ENCODE measurements around the gene NRL. TPM values are rescaled to one million over a fixed set of nuclear protein-coding genes. Genes with fewer than 3 reads are reported as not detected.

Gene NRL
- total and polyA plus RNA-seq, 9 of the 15 experiments (the other 6 are each of a cell fraction or from before 2014, with no cell fraction given), result 0.07 to 2.7 (median 1.4) TPM; not detected in 1

DNA sequence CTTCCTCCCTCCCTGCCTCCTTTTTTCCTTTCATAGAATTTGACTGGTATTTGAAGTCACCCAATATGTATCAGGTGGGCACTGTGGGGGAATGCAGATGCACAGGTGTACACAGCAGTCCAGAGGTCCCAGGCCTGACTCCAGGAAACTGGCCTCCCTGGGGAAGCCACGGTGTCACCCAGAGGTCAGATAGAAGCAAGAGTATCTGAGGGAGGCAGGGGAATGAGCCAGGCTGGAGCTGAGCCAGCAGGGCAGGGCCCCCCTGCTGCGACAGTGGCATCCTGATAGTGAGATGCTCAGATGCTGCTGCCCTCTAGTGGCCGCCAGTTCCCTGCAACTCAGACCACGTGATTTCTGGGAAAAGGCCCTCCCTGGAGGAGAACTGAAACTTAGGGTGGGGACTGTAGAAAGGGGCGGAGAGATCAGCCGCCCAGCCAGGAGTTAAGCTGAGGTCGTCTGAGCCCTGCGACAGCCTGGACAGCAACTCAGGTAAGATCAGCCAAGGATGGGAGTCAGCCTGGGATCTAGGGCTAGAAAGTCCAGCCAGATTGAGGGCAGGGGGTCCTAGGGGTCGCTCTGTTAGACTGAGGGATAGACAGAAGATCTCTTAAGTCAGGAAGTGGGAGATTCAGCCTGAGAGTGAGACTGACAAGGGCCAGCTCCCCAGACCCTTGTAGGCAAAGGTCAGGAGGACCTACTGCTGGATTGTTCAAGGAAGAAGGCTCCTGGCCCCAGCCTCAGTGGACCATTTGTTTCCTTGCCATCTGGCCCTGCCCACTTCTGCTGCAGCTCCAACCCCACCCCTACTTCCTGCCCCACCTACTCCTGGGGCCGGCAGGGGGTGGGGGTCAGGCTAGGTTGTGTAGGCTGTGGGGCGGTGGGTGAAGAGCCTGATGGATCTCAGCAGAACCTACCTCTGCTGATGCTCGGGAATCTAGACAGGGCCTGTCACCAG, 46.4 kb upstream of the NRL start, which contains the start of gene IRF9 (continued):
- TF ChIP-seq IRF2 (CRISPR knock-in tag; IDR thresholded peaks at IDR 0.05) (no peak), HNRNPK (IDR thresholded peaks at IDR 0.05; ENCODE audit: low read depth, low read length, poor library complexity, severe bottlenecking) (no peak), PHF20 (IDR thresholded peaks at IDR 0.05; ENCODE audit: partially characterized antibody) (no peak), FOXJ3 (CRISPR knock-in tag; IDR thresholded peaks at IDR 0.05) (no peak), ZNF76 (CRISPR knock-in tag; IDR thresholded peaks at IDR 0.05; ENCODE audit: borderline replicate concordance) (no peak), CBX5 (IDR thresholded peaks at IDR 0.05; ENCODE audit: borderline replicate concordance, low read depth) (no peak), NR0B1 (IDR thresholded peaks at IDR 0.05; ENCODE audit: partially characterized antibody) (no peak), PTTG1 (tag; IDR thresholded peaks at IDR 0.05; ENCODE audit: low read depth) (no peak), SAP30 (IDR thresholded peaks at IDR 0.05; ENCODE audit: borderline replicate concordance, insufficient read depth, low read depth, low read length, poor library complexity, severe bottlenecking) (no peak), ZFP1 (CRISPR knock-in tag; IDR thresholded peaks at IDR 0.05) (no peak), ZNF134 (CRISPR knock-in tag; conservative IDR thresholded peaks at IDR 0.05) (no peak), TOE1 (IDR thresholded peaks at IDR 0.05; ENCODE audit: borderline replicate concordance) (peak; percentile 97), TOE1 (CRISPR knock-in tag; IDR thresholded peaks at IDR 0.05; ENCODE audit: borderline replicate concordance, low read depth) (no peak), ESRRA (IDR thresholded peaks at IDR 0.05; ENCODE audit: borderline replicate concordance, low read depth) (peak; percentile 67; the same call in 1 of the 2 replicates), SREBF1 (IDR thresholded peaks at IDR 0.05; ENCODE audit: borderline replicate concordance, low read depth, low read length) (no peak)
- TF ChIP-seq, protein P1, sequence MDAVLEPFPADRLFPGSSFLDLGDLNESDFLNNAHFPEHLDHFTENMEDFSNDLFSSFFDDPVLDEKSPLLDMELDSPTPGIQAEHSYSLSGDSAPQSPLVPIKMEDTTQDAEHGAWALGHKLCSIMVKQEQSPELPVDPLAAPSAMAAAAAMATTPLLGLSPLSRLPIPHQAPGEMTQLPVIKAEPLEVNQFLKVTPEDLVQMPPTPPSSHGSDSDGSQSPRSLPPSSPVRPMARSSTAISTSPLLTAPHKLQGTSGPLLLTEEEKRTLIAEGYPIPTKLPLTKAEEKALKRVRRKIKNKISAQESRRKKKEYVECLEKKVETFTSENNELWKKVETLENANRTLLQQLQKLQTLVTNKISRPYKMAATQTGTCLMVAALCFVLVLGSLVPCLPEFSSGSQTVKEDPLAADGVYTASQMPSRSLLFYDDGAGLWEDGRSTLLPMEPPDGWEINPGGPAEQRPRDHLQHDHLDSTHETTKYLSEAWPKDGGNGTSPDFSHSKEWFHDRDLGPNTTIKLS (IDR thresholded peaks at IDR 0.05; ENCODE audit: borderline replicate concordance, low read depth), result no peak
- TF ChIP-seq, protein P2, sequence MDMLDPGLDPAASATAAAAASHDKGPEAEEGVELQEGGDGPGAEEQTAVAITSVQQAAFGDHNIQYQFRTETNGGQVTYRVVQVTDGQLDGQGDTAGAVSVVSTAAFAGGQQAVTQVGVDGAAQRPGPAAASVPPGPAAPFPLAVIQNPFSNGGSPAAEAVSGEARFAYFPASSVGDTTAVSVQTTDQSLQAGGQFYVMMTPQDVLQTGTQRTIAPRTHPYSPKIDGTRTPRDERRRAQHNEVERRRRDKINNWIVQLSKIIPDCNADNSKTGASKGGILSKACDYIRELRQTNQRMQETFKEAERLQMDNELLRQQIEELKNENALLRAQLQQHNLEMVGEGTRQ (CRISPR knock-in tag; IDR thresholded peaks at IDR 0.05), result peak; percentile 94
- TF ChIP-seq, protein P3, sequence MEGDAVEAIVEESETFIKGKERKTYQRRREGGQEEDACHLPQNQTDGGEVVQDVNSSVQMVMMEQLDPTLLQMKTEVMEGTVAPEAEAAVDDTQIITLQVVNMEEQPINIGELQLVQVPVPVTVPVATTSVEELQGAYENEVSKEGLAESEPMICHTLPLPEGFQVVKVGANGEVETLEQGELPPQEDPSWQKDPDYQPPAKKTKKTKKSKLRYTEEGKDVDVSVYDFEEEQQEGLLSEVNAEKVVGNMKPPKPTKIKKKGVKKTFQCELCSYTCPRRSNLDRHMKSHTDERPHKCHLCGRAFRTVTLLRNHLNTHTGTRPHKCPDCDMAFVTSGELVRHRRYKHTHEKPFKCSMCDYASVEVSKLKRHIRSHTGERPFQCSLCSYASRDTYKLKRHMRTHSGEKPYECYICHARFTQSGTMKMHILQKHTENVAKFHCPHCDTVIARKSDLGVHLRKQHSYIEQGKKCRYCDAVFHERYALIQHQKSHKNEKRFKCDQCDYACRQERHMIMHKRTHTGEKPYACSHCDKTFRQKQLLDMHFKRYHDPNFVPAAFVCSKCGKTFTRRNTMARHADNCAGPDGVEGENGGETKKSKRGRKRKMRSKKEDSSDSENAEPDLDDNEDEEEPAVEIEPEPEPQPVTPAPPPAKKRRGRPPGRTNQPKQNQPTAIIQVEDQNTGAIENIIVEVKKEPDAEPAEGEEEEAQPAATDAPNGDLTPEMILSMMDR (IDR thresholded peaks at IDR 0.05 in 2 of 3, conservative IDR thresholded peaks at IDR 0.05 in 1 of 3; ENCODE audit: insufficient read depth in 2 of 3, low read depth in 1 of 3, low read length in 3 of 3), result peak; percentile 78 to 97 (median 92)
